Osteoblast (primary cell): ENCODE measurements around the gene CSMD2. TPM values are rescaled to one million over a fixed set of nuclear protein-coding genes. Genes with fewer than 3 reads are reported as not detected.

Experiments
- DNase-seq: peaks from one replicate; pipeline ENCODE4 v3.0.0; 2011; ENCODE audit warnings: low spot score, mixed read lengths; ENCODE audit not compliant: insufficient read length; ENCODE audit errors: missing footprints
- H2AFZ ChIP-seq: 2 replicates; pipeline ENCODE4 v1.6.0; 2011; ENCODE audit warnings: mild to moderate bottlenecking, low read length
- H3K27ac ChIP-seq: 2 replicates; pipeline ENCODE4 v1.5.1; 2011; ENCODE audit warnings: mild to moderate bottlenecking, low read depth, low read length, moderate library complexity
- H3K27me3 ChIP-seq: 2 replicates; pipeline ENCODE4 v1.6.0; 2012; ENCODE audit warnings: mild to moderate bottlenecking, control low read depth, inconsistent platforms, low read length, moderate library complexity; ENCODE audit not compliant: insufficient read depth
- H3K36me3 ChIP-seq: 2 replicates; pipeline ENCODE4 v1.5.1; 2011; ENCODE audit warnings: mild to moderate bottlenecking, low read length, control low read depth, moderate library complexity; ENCODE audit not compliant: insufficient read depth
- H3K4me1 ChIP-seq: 2 replicates; pipeline ENCODE4 v1.5.1; 2011; ENCODE audit warnings: mild to moderate bottlenecking, low read length, control low read depth, moderate library complexity; ENCODE audit not compliant: insufficient read depth
- H3K4me2 ChIP-seq: 2 replicates; pipeline ENCODE4 v1.6.0; 2011; ENCODE audit warnings: mild to moderate bottlenecking, low read length; ENCODE audit not compliant: insufficient read depth
- H3K4me3 ChIP-seq: fragments of 200-600 bp; sonication (generic); 3 replicates; pipeline ENCODE4 v1.5.1; 2012; ENCODE audit warnings: mild to moderate bottlenecking, low read length, inconsistent platforms; ENCODE audit not compliant: insufficient read depth
- H3K79me2 ChIP-seq: 2 replicates; pipeline ENCODE4 v1.6.0; 2012; ENCODE audit warnings: mild to moderate bottlenecking, low read length, control low read depth, inconsistent platforms; ENCODE audit not compliant: insufficient read depth
- H3K9me3 ChIP-seq: 2 replicates; pipeline ENCODE4 v1.5.1; 2011; ENCODE audit warnings: low read depth, low read length, control low read depth
- H4K20me1 ChIP-seq: 2 replicates; pipeline ENCODE4 v1.6.0; 2012; ENCODE audit warnings: mild to moderate bottlenecking, low read length, control low read depth; ENCODE audit not compliant: insufficient read depth
- total RNA-seq: library from RNA; depleted of rRNA; stranded (reverse); fragments of >200 nt; gene quantifications from 2 replicates; pipeline ENCODE4 v1.2.3, GENCODE V29; 2012
- TF ChIP-seq, protein P1 (sequence below): IDR thresholded peaks from 2 replicates; pipeline ENCODE4 v1.5.1; 2011; ENCODE audit warnings: mild to moderate bottlenecking, low read depth, low read length, moderate library complexity; ENCODE audit errors: extremely low read depth

CSMD2 gene
- total RNA-seq, 1 donor = 0.36 TPM

DNA sequence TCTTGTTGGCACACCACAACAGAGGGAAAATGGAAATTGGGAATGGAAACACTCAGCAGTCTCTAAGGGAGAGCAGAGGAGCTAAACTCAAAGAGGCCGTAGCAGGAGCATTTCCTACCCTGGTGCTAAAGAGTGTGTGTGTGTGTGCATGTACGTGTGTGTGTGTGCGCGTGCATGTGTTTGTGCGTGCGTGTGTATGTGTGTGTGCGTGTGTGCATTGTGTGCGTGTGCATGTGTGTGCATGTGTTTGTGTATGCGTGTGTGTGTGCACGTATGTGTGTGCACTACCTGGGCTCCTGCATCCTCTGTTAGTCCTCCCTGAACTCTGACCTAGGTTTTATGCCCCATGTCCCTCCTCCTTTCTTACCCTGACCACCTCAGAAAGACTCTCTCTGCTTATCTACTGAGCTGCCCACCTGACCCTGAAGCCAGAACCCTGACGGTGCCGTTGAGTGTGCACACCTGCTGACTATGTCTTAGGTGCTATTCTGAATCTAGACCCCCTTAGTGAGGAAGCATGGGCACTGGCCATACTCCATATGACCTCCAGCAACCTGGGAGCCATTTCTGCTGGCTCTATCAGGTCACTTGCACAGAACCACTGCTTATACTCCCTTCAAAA lies 458.3 kb downstream of the CSMD2 start:
- Histone ChIP-seq H3K36me3 (no peaks in the 10 kb centered on the region), H2AFZ (no peak overlapping the region), H3K27me3 (no peaks in the 10 kb centered on the region), H3K9me3 (no peaks in the 10 kb centered on the region), H3K27ac (no peak overlapping the region), H4K20me1 (no peaks in the 10 kb centered on the region), H3K4me1 (no peaks in the 10 kb centered on the region), H3K4me3 (no peak overlapping the region), H3K79me2 (no peaks in the 10 kb centered on the region), H3K4me2 (no peak overlapping the region)
- TF ChIP-seq, protein P1, sequence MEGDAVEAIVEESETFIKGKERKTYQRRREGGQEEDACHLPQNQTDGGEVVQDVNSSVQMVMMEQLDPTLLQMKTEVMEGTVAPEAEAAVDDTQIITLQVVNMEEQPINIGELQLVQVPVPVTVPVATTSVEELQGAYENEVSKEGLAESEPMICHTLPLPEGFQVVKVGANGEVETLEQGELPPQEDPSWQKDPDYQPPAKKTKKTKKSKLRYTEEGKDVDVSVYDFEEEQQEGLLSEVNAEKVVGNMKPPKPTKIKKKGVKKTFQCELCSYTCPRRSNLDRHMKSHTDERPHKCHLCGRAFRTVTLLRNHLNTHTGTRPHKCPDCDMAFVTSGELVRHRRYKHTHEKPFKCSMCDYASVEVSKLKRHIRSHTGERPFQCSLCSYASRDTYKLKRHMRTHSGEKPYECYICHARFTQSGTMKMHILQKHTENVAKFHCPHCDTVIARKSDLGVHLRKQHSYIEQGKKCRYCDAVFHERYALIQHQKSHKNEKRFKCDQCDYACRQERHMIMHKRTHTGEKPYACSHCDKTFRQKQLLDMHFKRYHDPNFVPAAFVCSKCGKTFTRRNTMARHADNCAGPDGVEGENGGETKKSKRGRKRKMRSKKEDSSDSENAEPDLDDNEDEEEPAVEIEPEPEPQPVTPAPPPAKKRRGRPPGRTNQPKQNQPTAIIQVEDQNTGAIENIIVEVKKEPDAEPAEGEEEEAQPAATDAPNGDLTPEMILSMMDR = no peak
- DNase-seq = no peak

DNA sequence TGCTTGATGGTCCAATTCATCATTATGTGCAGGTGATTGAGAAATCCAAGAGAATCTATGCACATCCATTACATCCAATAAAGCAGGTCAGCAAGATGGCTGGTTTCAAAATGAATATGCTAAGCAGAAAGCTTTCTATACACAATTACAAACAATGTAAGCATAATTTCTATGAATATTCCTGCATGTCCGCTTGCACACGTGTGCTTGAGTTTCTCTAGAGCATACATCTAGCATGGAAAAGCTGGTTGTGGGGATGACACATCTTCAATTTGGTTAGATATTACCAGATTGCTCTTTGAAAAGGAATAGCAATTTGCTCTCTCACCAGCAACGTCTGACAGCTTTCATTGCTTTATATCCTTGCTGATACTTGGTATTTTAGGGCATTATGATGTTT lies 461.6 kb downstream of the CSMD2 start:
- no peak overlapping the region for H3K4me3 ChIP-seq
- DNase-seq = no peak
- H3K9me3 ChIP-seq = no peaks in the 10 kb centered on the region
- H3K27ac ChIP-seq = no peak overlapping the region
- H3K79me2 ChIP-seq = no peaks in the 10 kb centered on the region
- no peak overlapping the region for H3K4me2 ChIP-seq
- no peaks in the 10 kb centered on the region for H4K20me1 ChIP-seq
- no peaks in the 10 kb centered on the region for H3K27me3 ChIP-seq
- no peak overlapping the region for H2AFZ ChIP-seq
- TF ChIP-seq, protein P1 = no peak
- H3K36me3 ChIP-seq = no peaks in the 10 kb centered on the region
- no peaks in the 10 kb centered on the region for H3K4me1 ChIP-seq

DNA sequence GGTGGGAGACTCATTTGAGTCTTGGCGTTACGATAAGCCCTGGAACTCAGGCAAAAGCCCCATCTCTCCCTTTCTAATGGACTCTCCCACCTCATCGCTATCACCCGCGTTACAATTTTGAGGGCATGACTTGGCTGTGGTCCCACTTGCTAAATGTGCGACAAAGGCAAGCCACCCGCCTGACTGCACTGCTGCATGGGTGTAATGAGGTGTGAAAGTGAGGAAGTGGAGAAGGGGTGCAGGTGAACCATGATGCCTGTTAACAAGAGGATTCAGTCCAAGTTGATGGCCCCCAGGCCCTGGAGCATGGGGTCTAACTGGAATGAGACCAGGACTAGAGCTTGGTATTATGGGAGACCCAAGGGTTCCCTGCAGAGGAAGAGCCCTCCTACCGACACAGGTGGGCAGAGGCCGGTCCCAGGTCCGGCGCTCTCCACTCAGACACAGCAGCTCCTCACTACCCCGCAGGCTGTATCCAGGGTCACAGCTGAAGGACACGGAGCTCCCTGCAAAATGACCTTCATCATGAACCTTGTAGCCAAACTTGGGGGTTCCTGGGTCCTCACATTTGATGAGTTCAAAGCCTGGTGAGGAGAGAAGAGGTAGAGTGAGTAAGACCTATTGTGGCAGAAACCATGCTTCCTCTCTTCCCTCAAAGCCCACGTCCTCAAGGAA lies 466.5 kb downstream of the CSMD2 start:
- no peak overlapping the region for H3K4me2 ChIP-seq
- H4K20me1 ChIP-seq = no peaks in the 10 kb centered on the region
- H3K27me3 ChIP-seq = no peaks in the 10 kb centered on the region
- H3K4me3 ChIP-seq = no peak overlapping the region
- no peaks in the 10 kb centered on the region for H3K4me1 ChIP-seq
- no peak overlapping the region for H3K27ac ChIP-seq
- no peak for DNase-seq
- no peaks in the 10 kb centered on the region for H3K79me2 ChIP-seq
- no peaks in the 10 kb centered on the region for H3K9me3 ChIP-seq
- no peaks in the 10 kb centered on the region for H3K36me3 ChIP-seq
- no peak overlapping the region for H2AFZ ChIP-seq
- TF ChIP-seq, protein P1 = no peak

DNA sequence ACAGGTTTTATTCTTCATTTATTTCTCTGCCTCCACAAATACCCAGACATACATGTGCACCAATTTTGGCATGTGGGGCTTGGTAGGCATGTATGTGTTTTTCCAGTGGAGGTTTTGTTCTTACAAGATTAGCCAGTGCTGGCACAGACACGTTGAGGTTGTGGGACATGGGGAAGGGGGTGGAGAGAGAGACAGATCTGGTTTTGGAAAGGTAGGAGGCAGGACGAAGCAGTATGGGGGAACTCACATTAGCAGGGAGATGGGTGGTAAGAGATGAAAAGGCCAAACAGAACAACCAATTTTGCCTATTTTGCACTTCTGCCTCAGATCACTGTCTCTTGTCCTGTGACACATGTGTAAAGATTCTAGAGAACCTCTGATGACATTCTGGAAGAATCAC lies 467.2 kb downstream of the CSMD2 start:
- Histone ChIP-seq H3K9me3 (no peaks in the 10 kb centered on the region), H3K79me2 (no peaks in the 10 kb centered on the region), H3K4me1 (no peaks in the 10 kb centered on the region), H3K4me3 (no peak overlapping the region), H3K27ac (no peak overlapping the region), H3K4me2 (no peak overlapping the region), H4K20me1 (no peaks in the 10 kb centered on the region), H3K36me3 (no peaks in the 10 kb centered on the region), H3K27me3 (no peaks in the 10 kb centered on the region), H2AFZ (no peak overlapping the region)
- DNase-seq = no peak
- TF ChIP-seq, protein P1 = no peak
